ENCODE results near the gene GALNT17.

GALNT17 gene

GRCh38 chr7:71466448-71467145, 334.7 kb downstream of the GALNT17 start:
- no peak for DNase-seq

- DNase-seq, result no peak
These were observed 338.4 kb downstream of the GALNT17 start for GRCh38 chr7:71470326-71470725.

- DNase-seq, result no peak
These were observed 338.9 kb downstream of the GALNT17 start for GRCh38 chr7:71470830-71471229.

DNA sequence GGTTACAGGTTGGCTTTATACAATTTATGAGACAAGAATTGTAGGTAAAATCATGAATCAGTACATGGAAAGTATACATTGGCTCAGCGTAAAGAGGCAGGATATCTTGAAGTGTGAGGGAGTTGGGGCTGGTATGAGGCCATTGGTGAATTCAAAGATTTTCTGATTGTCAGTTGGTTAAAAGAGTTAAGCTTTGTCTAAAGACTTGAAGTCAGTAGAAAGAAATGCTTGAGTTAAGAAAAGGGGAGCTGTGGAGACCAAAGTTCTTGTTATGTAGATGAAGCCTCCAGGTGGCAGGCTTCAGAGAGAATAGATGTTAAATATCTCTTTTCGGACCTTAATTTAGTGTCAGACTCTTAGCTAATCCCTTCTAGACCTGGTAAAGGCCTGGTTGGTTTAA, 341.0 kb downstream of the GALNT17 start:
- no peak for DNase-seq

DNA sequence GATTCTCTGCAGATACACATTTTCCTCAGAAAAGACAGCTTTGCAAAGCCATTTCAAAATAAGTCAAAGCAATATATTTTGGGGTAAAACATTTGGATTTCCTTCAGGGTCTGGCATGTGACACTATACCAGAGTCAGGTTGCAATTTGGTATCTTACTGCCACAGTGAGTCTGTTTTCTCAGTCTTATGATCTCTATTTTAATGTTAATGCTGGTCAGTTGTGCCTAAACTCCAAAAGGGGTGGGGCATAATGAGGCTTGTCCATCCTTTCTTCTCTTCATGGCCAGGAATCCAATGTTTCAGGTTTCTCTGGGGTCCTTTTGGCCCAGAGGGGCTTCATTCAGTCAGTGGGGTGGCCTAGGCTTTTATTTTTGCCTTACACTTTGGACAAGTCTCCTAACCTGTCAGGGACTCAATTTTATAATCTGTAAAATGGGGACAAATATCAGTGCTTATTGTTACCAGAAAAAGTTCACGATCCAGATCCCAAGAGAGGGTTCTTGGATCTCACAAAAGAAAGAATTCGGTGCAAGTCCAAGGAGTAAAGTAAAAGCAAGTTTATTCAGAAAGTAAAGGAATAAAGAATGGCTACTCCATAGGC, 341.5 kb downstream of the GALNT17 start:
- DNase-seq, result no peak

DNA sequence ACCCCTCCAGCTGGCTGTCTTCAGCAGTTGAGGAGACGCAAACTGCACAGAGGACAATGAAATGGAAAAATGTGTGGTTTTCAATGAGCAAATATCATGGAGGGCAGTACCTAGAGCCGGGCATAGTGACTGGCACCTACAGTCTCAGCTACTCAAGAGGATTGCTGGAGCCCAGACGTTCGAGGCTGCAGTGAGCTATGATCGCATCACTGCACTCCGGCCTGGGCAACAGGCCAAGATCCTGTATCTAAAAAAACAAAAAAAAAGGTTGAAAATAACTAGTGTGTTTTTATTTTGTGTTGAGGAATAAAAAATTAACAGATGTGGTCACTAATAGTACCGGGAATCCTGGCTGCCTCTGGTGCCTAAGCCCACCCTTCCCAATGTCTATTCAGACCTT, 345.5 kb downstream of the GALNT17 start:
- no peak for DNase-seq

- no peak for DNase-seq
These were observed 347.3 kb downstream of the GALNT17 start for GRCh38 chr7:71479231-71479630.

- no peak for DNase-seq
These were observed 348.8 kb downstream of the GALNT17 start for GRCh38 chr7:71480791-71481190.

GRCh38 chr7:71482284-71482683, 350.3 kb downstream of the GALNT17 start:
- DNase-seq, result no peak

GRCh38 chr7:71484380-71484779, 352.4 kb downstream of the GALNT17 start:
- DNase-seq, result no peak

GRCh38 chr7:71485586-71485985, 353.6 kb downstream of the GALNT17 start:
- DNase-seq, result no peak

DNA sequence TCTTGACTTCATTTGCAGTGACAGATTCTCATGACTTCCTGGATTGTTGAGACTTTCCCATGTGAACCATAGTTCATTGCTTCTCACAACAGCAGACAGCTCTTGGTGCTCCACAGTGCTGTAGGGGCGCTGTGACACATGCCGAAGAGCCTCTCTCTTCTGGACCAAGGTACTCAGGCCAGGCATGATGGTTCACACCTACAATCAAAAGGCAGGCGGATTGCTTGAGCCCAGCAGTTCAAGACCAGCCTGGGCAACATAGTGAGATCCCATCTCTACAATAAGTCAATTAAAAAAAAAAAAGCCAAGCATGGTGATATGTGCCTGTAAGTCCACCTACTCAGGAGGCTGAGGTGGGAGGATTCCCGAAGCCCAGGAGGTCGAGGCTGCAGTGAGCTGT, 354.5 kb downstream of the GALNT17 start:
- no peak for DNase-seq

DNA sequence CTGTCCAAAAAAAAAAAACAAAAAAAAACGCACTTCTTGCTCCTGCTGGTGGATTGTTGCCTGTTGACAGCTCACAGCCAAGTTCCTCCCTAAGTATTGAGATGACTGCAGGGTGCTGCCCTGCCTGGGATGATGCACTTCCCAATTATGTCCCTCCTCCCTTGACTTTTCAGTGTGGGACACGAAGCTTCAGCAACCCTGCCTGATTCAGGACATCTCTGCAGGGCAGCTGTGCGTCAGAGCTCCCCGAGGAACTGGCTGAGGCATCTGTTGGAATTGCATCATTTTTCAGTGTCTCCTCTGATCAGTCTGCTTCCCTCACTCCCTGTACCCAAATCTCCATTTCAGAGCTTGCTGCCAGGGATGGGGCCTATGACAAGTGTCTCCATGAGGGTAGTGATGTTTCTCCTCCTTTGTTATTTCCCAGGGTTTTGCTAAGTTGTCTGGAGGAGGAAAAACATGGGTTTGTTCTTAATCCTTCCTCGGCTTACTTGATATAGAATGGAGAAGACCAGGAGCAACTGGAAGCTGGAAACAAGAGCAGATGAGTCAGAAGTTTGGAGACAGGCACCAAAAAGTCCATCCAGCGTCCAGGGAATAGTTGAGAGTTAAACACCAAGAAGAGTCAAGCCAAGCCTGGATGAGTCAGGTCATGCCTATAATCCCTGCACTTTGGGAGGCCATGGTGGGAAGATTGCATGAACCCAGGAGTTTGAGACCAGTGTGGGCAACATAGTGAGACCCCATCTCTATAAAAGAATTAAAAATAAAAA, 355.1 kb downstream of the GALNT17 start:
- DNase-seq, result no peak

- DNase-seq, result no peak
These were observed 356.4 kb downstream of the GALNT17 start for GRCh38 chr7:71488308-71488707.

- no peak for DNase-seq
These were observed 359.4 kb downstream of the GALNT17 start for GRCh38 chr7:71491336-71491735.

DNA sequence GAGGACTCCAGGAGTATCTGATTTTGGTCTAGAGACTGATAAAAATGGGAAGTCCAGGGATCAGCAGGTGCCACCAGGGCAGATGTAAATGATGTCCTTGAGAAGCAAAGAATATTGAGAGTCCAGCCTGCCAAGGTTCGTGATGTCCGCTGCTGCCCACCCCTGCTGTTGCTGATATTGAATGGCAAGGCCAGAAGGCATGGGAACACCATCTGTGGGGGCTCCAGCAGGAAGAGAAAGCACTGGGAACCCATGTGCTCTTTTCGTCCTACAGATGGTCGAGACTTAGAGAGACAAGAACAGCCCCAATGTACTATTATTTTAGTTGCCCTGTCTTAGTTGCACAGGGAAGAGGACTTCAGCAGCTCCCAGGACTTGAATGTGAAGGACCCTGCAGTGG, 363.9 kb downstream of the GALNT17 start:
- DNase-seq, result no peak

DNA sequence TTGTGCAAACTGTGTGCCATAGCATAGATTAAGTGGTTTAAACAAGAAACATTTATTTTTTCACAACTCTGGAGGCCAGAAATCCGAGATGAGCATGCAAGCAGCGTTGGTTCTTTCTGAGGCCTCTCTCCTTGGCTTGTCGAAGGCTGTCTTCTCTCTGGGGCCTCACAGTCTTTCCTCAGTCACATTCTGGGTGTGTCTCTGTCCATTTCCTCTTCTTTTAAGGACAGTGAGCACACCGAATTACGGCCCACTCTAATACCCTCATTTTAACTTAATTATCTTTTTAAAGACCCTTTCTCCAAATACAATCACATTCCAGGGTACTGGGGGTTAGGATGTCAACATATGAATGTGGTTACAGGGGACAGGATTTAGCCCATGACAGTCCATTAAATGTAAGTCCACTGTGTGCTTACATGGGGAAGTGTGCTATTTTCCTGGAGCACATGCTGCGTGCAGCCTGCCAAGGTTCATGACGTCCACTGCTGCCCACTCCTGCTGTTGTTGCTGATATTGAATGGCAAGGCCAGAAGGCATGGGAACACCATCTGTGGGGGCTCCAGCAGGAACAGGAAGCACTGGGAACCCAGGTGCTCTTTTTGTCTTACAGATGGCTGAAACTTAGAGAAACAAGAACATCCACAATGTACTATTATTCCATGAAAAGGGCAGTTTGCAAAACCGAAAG, 365.5 kb downstream of the GALNT17 start:
- DNase-seq, result no peak

DNA sequence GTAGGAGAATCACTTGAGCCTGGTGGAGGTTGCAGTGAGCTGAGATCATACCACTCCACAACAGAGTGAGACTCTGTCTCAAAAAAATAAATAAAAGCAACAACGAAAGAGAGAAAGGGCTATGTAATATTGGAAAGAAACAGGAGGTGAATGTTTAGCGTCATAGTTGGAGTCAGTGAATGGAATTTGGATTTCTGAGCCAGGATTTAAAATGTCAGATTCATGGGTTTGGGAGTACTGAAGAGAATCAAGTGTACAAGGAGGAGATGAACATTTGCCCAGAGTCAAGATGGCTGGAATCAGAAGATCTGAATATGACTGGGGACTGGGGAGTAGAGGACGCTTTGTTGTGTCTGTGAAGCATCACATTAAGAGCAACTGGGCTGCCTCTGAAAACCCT, 366.4 kb downstream of the GALNT17 start:
- DNase-seq, result no peak

- DNase-seq, result no peak
These were observed 372.9 kb downstream of the GALNT17 start for GRCh38 chr7:71504697-71505441.

- DNase-seq, result no peak
These were observed 374.9 kb downstream of the GALNT17 start for GRCh38 chr7:71506822-71507221.

DNA sequence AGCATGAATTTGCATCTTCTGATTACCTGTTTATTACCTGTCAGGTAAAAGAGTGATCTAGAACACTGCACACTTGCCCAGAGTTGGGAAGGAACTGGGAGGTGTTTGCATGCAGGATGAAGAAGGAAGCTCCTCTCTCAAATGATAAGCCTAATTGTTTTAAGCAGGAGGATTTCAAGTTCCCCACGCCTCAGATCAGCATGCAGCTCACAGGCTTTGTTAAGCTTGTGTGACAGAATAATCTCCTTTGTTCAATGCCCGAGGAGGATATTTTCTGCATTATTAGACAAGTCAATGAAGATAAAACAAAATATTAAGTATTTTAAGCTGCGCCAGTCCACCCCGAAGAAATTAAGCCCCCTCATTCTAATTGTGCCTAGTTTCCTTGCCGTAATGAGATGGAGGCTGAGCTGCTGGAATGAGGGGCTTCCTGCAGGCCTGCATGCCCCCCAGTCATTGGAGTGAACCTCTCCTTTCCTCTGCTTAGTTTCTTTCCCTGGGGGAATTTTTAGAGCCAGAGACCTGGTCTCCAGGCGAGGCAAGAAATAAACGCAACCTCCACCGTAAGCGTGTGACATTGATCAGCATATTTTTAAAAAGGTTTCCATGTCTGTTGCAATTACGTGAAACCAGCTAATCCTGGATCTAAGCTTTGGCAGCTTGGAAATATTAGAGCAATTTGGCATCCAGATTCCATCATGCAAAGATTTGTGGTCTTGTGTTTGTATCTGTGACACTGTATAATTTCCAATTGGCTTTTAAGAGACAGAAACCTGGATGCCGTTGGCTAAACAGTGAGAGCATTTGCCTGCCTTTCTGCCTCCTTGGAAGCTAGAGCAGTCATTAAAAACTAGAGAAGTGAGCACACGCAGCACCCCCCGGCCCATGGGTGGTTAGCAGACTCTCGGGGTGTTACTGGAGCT, 376.0 kb downstream of the GALNT17 start:
- no peak for DNase-seq

- no peak for DNase-seq
These were observed 377.4 kb downstream of the GALNT17 start for GRCh38 chr7:71509381-71509780.
